ENCODE results near the gene RBBP6.
"Not testable (repeated sequence)": the region's sequence is repeated elsewhere in the genome, so short reads cannot be mapped to it uniquely, and the experiment has no call there.

Gene RBBP6

GRCh38 chr16:24609740-24610415 lies 70.5 kb downstream of the RBBP6 start:
- Histone ChIP-seq H3K27me3 (ENCODE audit: insufficient read depth, poor library complexity, severe bottlenecking) (peaks cover 22% of the 10 kb centered on the region), H3K4me3 (replicated peaks; ENCODE audit: insufficient read depth, low read length) (no peak overlapping the region), H3K27ac (replicated peaks) (no peak overlapping the region)
- no peak for DNase-seq (ENCODE audit: low read depth in 1 of 2, low spot score in 1 of 2)
- TF ChIP-seq GABPA (IDR thresholded peaks at IDR 0.05; ENCODE audit: low read depth) (no peak), CTCF (IDR thresholded peaks at IDR 0.05; ENCODE audit: insufficient read depth, low read length) (no peak), POLR2AphosphoS5 (IDR thresholded peaks at IDR 0.05; ENCODE audit: low read depth) (no peak), REST (IDR thresholded peaks at IDR 0.05; ENCODE audit: insufficient replicate concordance, low read depth) (no peak), SPI1 (IDR thresholded peaks at IDR 0.05; ENCODE audit: borderline replicate concordance, low read depth) (no peak)

- TF ChIP-seq POLR2AphosphoS5 (IDR thresholded peaks at IDR 0.05; ENCODE audit: low read depth) (no peak), SPI1 (IDR thresholded peaks at IDR 0.05; ENCODE audit: borderline replicate concordance, low read depth) (peak; percentile 28; the same call in 1 of the 2 replicates)
- H3K4me3 ChIP-seq (replicated peaks; ENCODE audit: insufficient read depth, low read length): no peak overlapping the region
- H3K27me3 ChIP-seq (ENCODE audit: insufficient read depth, poor library complexity, severe bottlenecking): peaks cover 22% of the 10 kb centered on the region
- peak in 1 of 2 experiments; percentile 14 for DNase-seq (ENCODE audit: low read depth in 1 of 2, low spot score in 1 of 2)
- H3K27ac ChIP-seq (replicated peaks): no peak overlapping the region
These were observed 71.0 kb downstream of the RBBP6 start for GRCh38 chr16:24610416-24610755.

GRCh38 chr16:24611310-24611709 lies 71.9 kb downstream of the RBBP6 start:
- Histone ChIP-seq H3K4me3 (replicated peaks; ENCODE audit: insufficient read depth, low read length) (no peak overlapping the region), H3K27me3 (ENCODE audit: insufficient read depth, poor library complexity, severe bottlenecking) (peaks cover 22% of the 10 kb centered on the region), H3K27ac (replicated peaks) (no peak overlapping the region)
- TF ChIP-seq REST (IDR thresholded peaks at IDR 0.05; ENCODE audit: insufficient replicate concordance, low read depth) (no peak), SPI1 (IDR thresholded peaks at IDR 0.05; ENCODE audit: borderline replicate concordance, low read depth) (no peak), GABPA (IDR thresholded peaks at IDR 0.05; ENCODE audit: low read depth) (no peak)
- DNase-seq (ENCODE audit: low read depth in 1 of 2, low spot score in 1 of 2): no peak

GRCh38 chr16:24612656-24613055 lies 73.3 kb downstream of the RBBP6 start:
- Histone ChIP-seq H3K27me3 (ENCODE audit: insufficient read depth, poor library complexity, severe bottlenecking) (peaks cover 22% of the 10 kb centered on the region), H3K4me3 (replicated peaks; ENCODE audit: insufficient read depth, low read length) (no peak overlapping the region), H3K27ac (replicated peaks) (no peak overlapping the region)
- no peak for TF ChIP-seq POLR2AphosphoS5 (IDR thresholded peaks at IDR 0.05; ENCODE audit: low read depth)
- no peak for TF ChIP-seq GABPA (IDR thresholded peaks at IDR 0.05; ENCODE audit: low read depth)
- no peak for TF ChIP-seq SPI1 (IDR thresholded peaks at IDR 0.05; ENCODE audit: borderline replicate concordance, low read depth)
- TF ChIP-seq REST (IDR thresholded peaks at IDR 0.05; ENCODE audit: insufficient replicate concordance, low read depth): no peak
- TF ChIP-seq CTCF (IDR thresholded peaks at IDR 0.05; ENCODE audit: insufficient read depth, low read length): no peak
- DNase-seq (ENCODE audit: low read depth in 1 of 2, low spot score in 1 of 2): no peak

GRCh38 chr16:24613267-24613666 lies 73.9 kb downstream of the RBBP6 start:
- not testable (repeated sequence) for DNase-seq (ENCODE audit: low read depth in 1 of 2, low spot score in 1 of 2); H3K4me3 ChIP-seq (replicated peaks; ENCODE audit: insufficient read depth, low read length); H3K27ac ChIP-seq (replicated peaks)
- peaks cover 20% of the 10 kb centered on the region for H3K27me3 ChIP-seq (ENCODE audit: insufficient read depth, poor library complexity, severe bottlenecking)

All from HL-60 (cell line).